CD4-positive, alpha-beta T cell treated with Interleukin-12 subunit alpha and Interleukin-12 subunit beta, for 1 hour (primary cell): ENCODE data around the gene NRBP1.

Source experiments
- DNase-seq: peaks from one replicate; pipeline ENCODE4 v3.0.0-alpha.2; 2020

The NRBP1 gene

GRCh38 chr2:27428213-27428977 is at the start of gene NRBP1:
Gene NRBP1 (plus strand): TSS chr2:27428631. CDS start chr2:27433274, 4,643 bp downstream.
- DNase-seq, result peak; percentile 91

GRCh38 chr2:27378809-27379290 is 49.6 kb upstream of the NRBP1 start:
- DNase-seq, result no peak

- DNase-seq, result no peak
Observed at GRCh38 chr2:27379383-27379835, 49.0 kb upstream of the NRBP1 start.

GRCh38 chr2:27379836-27380625 is 48.4 kb upstream of the NRBP1 start:
- peak; percentile 43 for DNase-seq

- peak; percentile 92 for DNase-seq
Observed at GRCh38 chr2:27380626-27381545, 47.5 kb upstream of the NRBP1 start, which contains the start of gene ZNF513. Gene ZNF513 (minus strand): TSS chr2:27380734. CDS start chr2:27380526, 208 bp downstream.

- DNase-seq, result no peak
Observed at GRCh38 chr2:27381577-27382181, 46.8 kb upstream of the NRBP1 start.

- peak; percentile 67 for DNase-seq
Observed at GRCh38 chr2:27390822-27391679, 37.4 kb upstream of the NRBP1 start.

- no peak for DNase-seq
Observed at GRCh38 chr2:27393225-27393624, 35.2 kb upstream of the NRBP1 start.

- DNase-seq, result no peak
Observed at GRCh38 chr2:27398962-27399361, 29.5 kb upstream of the NRBP1 start.

GRCh38 chr2:27400348-27401135 is 27.9 kb upstream of the NRBP1 start:
- DNase-seq, result no peak

GRCh38 chr2:27407798-27408491 is 20.5 kb upstream of the NRBP1 start:
- DNase-seq, result no peak

GRCh38 chr2:27408601-27409320 is 19.7 kb upstream of the NRBP1 start:
- DNase-seq, result no peak

GRCh38 chr2:27409321-27410073 is 18.9 kb upstream of the NRBP1 start, which contains the start of gene PPM1G:
Gene PPM1G (minus strand): TSS chr2:27409591. CDS start chr2:27409422, 169 bp downstream.
- peak; percentile 96 for DNase-seq

- no peak for DNase-seq
Observed at GRCh38 chr2:27412419-27413152, 15.8 kb upstream of the NRBP1 start.

GRCh38 chr2:27416151-27416550 is 12.3 kb upstream of the NRBP1 start:
- no peak for DNase-seq

- DNase-seq, result no peak
Observed at GRCh38 chr2:27420996-27421395, 7.4 kb upstream of the NRBP1 start.

- DNase-seq, result no peak
Observed at GRCh38 chr2:27421660-27422250, 6.7 kb upstream of the NRBP1 start.
